ENCODE results near the gene BTBD18. TPM values are rescaled to one million over a fixed set of nuclear protein-coding genes. Genes with fewer than 3 reads are reported as not detected.

BTBD18 gene
- total and polyA plus RNA-seq, 2 of the 13 experiments (the other 11 are each of a cell fraction or from before 2014, with no cell fraction given): not detected

- Histone ChIP-seq H3K27ac (ENCODE audit: extremely low read length, insufficient read depth, low read length) (no peak overlapping the region), H3K4me2 (ENCODE audit: low read depth, low read length) (no peak overlapping the region), H3K36me3 (replicated peaks in 1 of 2; ENCODE audit: control insufficient read depth in 1 of 2, insufficient read depth in 2 of 2, low read length in 2 of 2) (peaks cover 27 to 77% of the 10 kb centered on the region in 2 experiments), H3K4me1 (ENCODE audit: insufficient read depth, low read length) (no peaks in the 10 kb centered on the region), H2AFZ (ENCODE audit: low read length) (no peak overlapping the region), H3K79me2 (ENCODE audit: insufficient read depth, low read length) (no peaks in the 10 kb centered on the region), H3K9ac (ENCODE audit: insufficient read depth, low read depth, low read length) (no peak overlapping the region), H3K4me3 (replicated peaks in 1 of 3; ENCODE audit: insufficient read depth in 1 of 3, low read depth in 2 of 3, low read length in 3 of 3) (no peak overlapping the region), H3K27me3 (ENCODE audit: control insufficient read depth in 1 of 2, insufficient read depth in 2 of 2, low read length in 2 of 2) (no peaks in the 10 kb centered on the region), H4K20me1 (ENCODE audit: insufficient read depth, low read length) (no peaks in the 10 kb centered on the region), H3K9me3 (ENCODE audit: low read length) (no peaks in the 10 kb centered on the region)
- BruUV-seq (replicated peaks): no TSS peak
- ATAC-seq: no peak
- CTCF ChIA-PET (ENCODE audit: low intra/inter-chr PET ratio, low total read pairs): no interaction called here
- FAIRE-seq: no peak
- DNase-seq (ENCODE audit: low spot score): no peak
- 95% methylated on average over 10 of the region's 10 CpGs for WGBS (ENCODE audit: low lambda C conversion rate)
- intact Hi-C loops (cut with micrococcal nuclease; ENCODE audit: unreplicated experiment) (no loop called here), in situ Hi-C loops (cut with HindIII; ENCODE audit: extremely low pct_ligation_motif_present, low pct_unique_long_range_greater_than_20kb) (no loop called here)
- POLR2A ChIA-PET: no interaction called here
- TF ChIP-seq RBM22 (optimal IDR thresholded peaks at IDR 0.05; ENCODE audit: low read length): peak; percentile 15
- TF ChIP-seq ZNF761 (CRISPR knock-in tag; conservative IDR thresholded peaks at IDR 0.05): no peak
Observed at GRCh38 chr11:57699813-57700212, 51.8 kb downstream of the BTBD18 start.

- no peaks in the 10 kb centered on the region for H3K9me3 ChIP-seq (ENCODE audit: low read length)
- BruUV-seq (replicated peaks): no TSS peak
- H3K4me1 ChIP-seq (ENCODE audit: insufficient read depth, low read length): no peaks in the 10 kb centered on the region
- H2AFZ ChIP-seq (ENCODE audit: low read length): no peak overlapping the region
- no peaks in the 10 kb centered on the region for H4K20me1 ChIP-seq (ENCODE audit: insufficient read depth, low read length)
- no peaks in the 10 kb centered on the region for H3K27me3 ChIP-seq (ENCODE audit: control insufficient read depth in 1 of 2, insufficient read depth in 2 of 2, low read length in 2 of 2)
- in situ Hi-C loops (cut with HindIII; ENCODE audit: extremely low pct_ligation_motif_present, low pct_unique_long_range_greater_than_20kb) (no loop called here), intact Hi-C loops (cut with micrococcal nuclease; ENCODE audit: unreplicated experiment) (no loop called here)
- peaks cover 25 to 77% of the 10 kb centered on the region in 2 experiments for H3K36me3 ChIP-seq (replicated peaks in 1 of 2; ENCODE audit: control insufficient read depth in 1 of 2, insufficient read depth in 2 of 2, low read length in 2 of 2)
- no peak overlapping the region for H3K4me3 ChIP-seq (replicated peaks in 1 of 3; ENCODE audit: insufficient read depth in 1 of 3, low read depth in 2 of 3, low read length in 3 of 3)
- no peak overlapping the region for H3K27ac ChIP-seq (ENCODE audit: extremely low read length, insufficient read depth, low read length)
- H3K79me2 ChIP-seq (ENCODE audit: insufficient read depth, low read length): no peaks in the 10 kb centered on the region
- FAIRE-seq (no peak), DNase-seq (ENCODE audit: low spot score) (no peak), ATAC-seq (peak; percentile 31)
- ChIA-PET POLR2A (no interaction called here), CTCF (ENCODE audit: low intra/inter-chr PET ratio, low total read pairs) (no interaction called here)
- 100% methylated on average over 16 of the region's 18 CpGs for WGBS (ENCODE audit: low lambda C conversion rate)
- TF ChIP-seq ARHGAP35 (CRISPR knock-in tag; IDR thresholded peaks at IDR 0.05; ENCODE audit: borderline replicate concordance): no peak
- TF ChIP-seq ATAD3A (CRISPR knock-in tag; IDR thresholded peaks at IDR 0.05): no peak
- no peak for TF ChIP-seq ZNF446 (CRISPR knock-in tag; IDR thresholded peaks at IDR 0.05)
- TF ChIP-seq POLR2G (IDR thresholded peaks at IDR 0.05; ENCODE audit: low read depth, low read length): peak; percentile 21; the same call in 1 of the 2 replicates
- TF ChIP-seq AGO2 (optimal IDR thresholded peaks at IDR 0.05; ENCODE audit: low read depth, low read length): peak; percentile 72
- no peak overlapping the region for H3K4me2 ChIP-seq (ENCODE audit: low read depth, low read length)
- no peak overlapping the region for H3K9ac ChIP-seq (ENCODE audit: insufficient read depth, low read depth, low read length)
Observed at GRCh38 chr11:57698843-57699365, 52.7 kb downstream of the BTBD18 start.

Small RNAs within 50 kb of the gene (small RNA-seq; reads per million reads assigned to genes)
- 0 reads per million in 3 experiments for gene AP001931.1 (ENCODE audit: insufficient read depth in 2 of 3, insufficient read length in 3 of 3, low read depth in 2 of 3, low replicate concordance in 1 of 3)
- 0 reads per million in 3 experiments for gene TMX2-CTNND1 (ENCODE audit: insufficient read depth in 2 of 3, insufficient read length in 3 of 3, low read depth in 2 of 3, low replicate concordance in 1 of 3)

Other genes starting within 250 kb of the BTBD18 start
- 40.0 and 72.3 TPM in 2 replicates for gene SLC43A1, start 236.1 kb downstream of the BTBD18 start, total RNA-seq (2016; rRNA removed; fragmentation: Illumina TruSeq; extraction: Trizol)
- gene SLC43A1, start 236.1 kb downstream of the BTBD18 start, polyA plus RNA-seq (2011; rRNA removed): 87.6 and 124 TPM in 2 replicates
- 82.2 and 103 TPM in 2 replicates for gene TIMM10, start 221.1 kb downstream of the BTBD18 start, total RNA-seq (2016; rRNA removed; fragmentation: Illumina TruSeq; extraction: Trizol)
- gene TIMM10, start 221.1 kb downstream of the BTBD18 start, polyA plus RNA-seq (2011; rRNA removed): 56.3 and 67.8 TPM in 2 replicates
- gene SMTNL1, start 214.2 kb downstream of the BTBD18 start, total RNA-seq (2016; rRNA removed; fragmentation: Illumina TruSeq; extraction: Trizol): not detected in 2 replicates
- gene SMTNL1, start 214.2 kb downstream of the BTBD18 start, polyA plus RNA-seq (2011; rRNA removed): 0.04 TPM in 1 of 2 replicates, not detected in the other
- gene UBE2L6, start 184.1 kb downstream of the BTBD18 start, total RNA-seq (2016; rRNA removed; fragmentation: Illumina TruSeq; extraction: Trizol): 30.3 and 37.6 TPM in 2 replicates
- 30.4 and 38.3 TPM in 2 replicates for gene UBE2L6, start 184.1 kb downstream of the BTBD18 start, polyA plus RNA-seq (2011; rRNA removed)
- gene SERPING1, start 154.1 kb downstream of the BTBD18 start, total RNA-seq (2016; rRNA removed; fragmentation: Illumina TruSeq; extraction: Trizol): 1.6 and 2.0 TPM in 2 replicates
- gene SERPING1, start 154.1 kb downstream of the BTBD18 start, polyA plus RNA-seq (2011; rRNA removed): 10.4 and 23.3 TPM in 2 replicates
- not detected in 2 replicates for gene YPEL4, start 101.9 kb downstream of the BTBD18 start, total RNA-seq (2016; rRNA removed; fragmentation: Illumina TruSeq; extraction: Trizol)
- gene YPEL4, start 101.9 kb downstream of the BTBD18 start, polyA plus RNA-seq (2011; rRNA removed): 0.04 TPM in 1 of 2 replicates, not detected in the other
- gene CLP1, start 94.1 kb downstream of the BTBD18 start, total RNA-seq (2016; rRNA removed; fragmentation: Illumina TruSeq; extraction: Trizol): 24.8 and 41.9 TPM in 2 replicates
- 13.3 and 14.6 TPM in 2 replicates for gene CLP1, start 94.1 kb downstream of the BTBD18 start, polyA plus RNA-seq (2011; rRNA removed)
- gene ZDHHC5, start 83.7 kb downstream of the BTBD18 start, total RNA-seq (2016; rRNA removed; fragmentation: Illumina TruSeq; extraction: Trizol): 20.3 and 26.6 TPM in 2 replicates
- gene ZDHHC5, start 83.7 kb downstream of the BTBD18 start, polyA plus RNA-seq (2011; rRNA removed): 34.0 and 42.4 TPM in 2 replicates
- gene MED19, start 39.6 kb downstream of the BTBD18 start, total RNA-seq (2016; rRNA removed; fragmentation: Illumina TruSeq; extraction: Trizol): 13.8 and 15.1 TPM in 2 replicates
- gene MED19, start 39.6 kb downstream of the BTBD18 start, polyA plus RNA-seq (2011; rRNA removed): 12.8 and 12.9 TPM in 2 replicates
- 67.0 and 129 TPM in 2 replicates for gene TMX2, start 39.2 kb downstream of the BTBD18 start, total RNA-seq (2016; rRNA removed; fragmentation: Illumina TruSeq; extraction: Trizol)
- gene TMX2, start 39.2 kb downstream of the BTBD18 start, polyA plus RNA-seq (2011; rRNA removed): 73.9 and 84.5 TPM in 2 replicates
- 70.2 and 77.4 TPM in 2 replicates for gene SELENOH, start 10.3 kb downstream of the BTBD18 start, total RNA-seq (2016; rRNA removed; fragmentation: Illumina TruSeq; extraction: Trizol)
- gene SELENOH, start 10.3 kb downstream of the BTBD18 start, polyA plus RNA-seq (2011; rRNA removed): 22.0 and 27.2 TPM in 2 replicates
- 128 and 184 TPM in 2 replicates for gene CTNND1, start 10.0 kb upstream of the BTBD18 start, total RNA-seq (2016; rRNA removed; fragmentation: Illumina TruSeq; extraction: Trizol)
- 117 and 136 TPM in 2 replicates for gene CTNND1, start 10.0 kb upstream of the BTBD18 start, polyA plus RNA-seq (2011; rRNA removed)

Measured in HepG2 (cell line).